DND-41 (cell line): ENCODE measurements around the gene SLC9C2.
A peak's percentile ranks its signal among the peaks of the same experiment; 100 is the strongest.
"Not testable (repeated sequence)": the region's sequence is repeated elsewhere in the genome, so short reads cannot be mapped to it uniquely, and the experiment has no call there.

Experiments
- ATAC-seq: fragments of 200-7000 bp; cut with Tn5 transposase; 3 replicates; pipeline ENCODE4 v1.9.1; 2021; ENCODE audit warnings: low read depth; ENCODE audit not compliant: insufficient read depth
- DNase-seq: peaks from one replicate; pipeline ENCODE4 v3.0.0-alpha.2; 2020
- H2AFZ ChIP-seq: 2 replicates; pipeline ENCODE4 v1.6.0; 2012; ENCODE audit warnings: low read depth, low read length
- H3K27ac ChIP-seq: 2 replicates; pipeline ENCODE4 v1.5.1; 2012; ENCODE audit warnings: low read length, inconsistent platforms
- H3K27me3 ChIP-seq: fragments of 200-600 bp; sonication (generic); 2 replicates; pipeline ENCODE4 v1.6.0; 2012; ENCODE audit warnings: low read length, mild to moderate bottlenecking, inconsistent platforms; ENCODE audit not compliant: insufficient read depth, poor library complexity
- H3K36me3 ChIP-seq: 2 replicates; pipeline ENCODE4 v1.5.1; 2012; ENCODE audit warnings: low read length, inconsistent platforms; ENCODE audit not compliant: insufficient read depth
- H3K4me1 ChIP-seq: 2 replicates; pipeline ENCODE4 v1.5.1; 2012; ENCODE audit warnings: mild to moderate bottlenecking, low read length; ENCODE audit not compliant: insufficient read depth
- H3K4me2 ChIP-seq: 2 replicates; pipeline ENCODE4 v1.6.0; 2012; ENCODE audit warnings: mild to moderate bottlenecking, moderate library complexity, low read length, inconsistent platforms; ENCODE audit not compliant: insufficient read depth
- H3K4me3 ChIP-seq, 2 experiments: fragments of 200-600 bp in 1 of 2; shearing (Covaris generic) in 1 of 2; 2 replicates each; pipeline ENCODE4 v1.5.1; 2012 to 2016; ENCODE audit warnings: inconsistent platforms in 2 of 2, low read length in 2 of 2, mild to moderate bottlenecking in 2 of 2, low read depth in 1 of 2, moderate library complexity in 1 of 2
- H3K79me2 ChIP-seq: 2 replicates; pipeline ENCODE4 v1.6.0; 2012; ENCODE audit warnings: low read length, inconsistent platforms; ENCODE audit not compliant: insufficient read depth
- H3K9ac ChIP-seq: 2 replicates; pipeline ENCODE4 v1.6.0; 2012; ENCODE audit warnings: low read depth, mild to moderate bottlenecking, inconsistent platforms, low read length, moderate library complexity
- H3K9me3 ChIP-seq: 2 replicates; pipeline ENCODE4 v1.5.1; 2012; ENCODE audit warnings: low read length, moderate library complexity, mild to moderate bottlenecking, inconsistent platforms; ENCODE audit not compliant: insufficient read depth, severe bottlenecking
- H4K20me1 ChIP-seq: 2 replicates; pipeline ENCODE4 v1.6.0; 2012; ENCODE audit warnings: low read length; ENCODE audit not compliant: insufficient read depth
- EZH2 ChIP-seq: IDR thresholded peaks from 3 replicates; pipeline ENCODE4 v1.6.1; 2012; ENCODE audit warnings: borderline replicate concordance, low read depth, mild to moderate bottlenecking, moderate library complexity, low read length, inconsistent platforms; ENCODE audit not compliant: severe bottlenecking
- TF ChIP-seq, protein P1 (sequence below): IDR thresholded peaks from 2 replicates; pipeline ENCODE4 v1.5.1; 2012; ENCODE audit warnings: borderline replicate concordance, low read length, moderate library complexity, mild to moderate bottlenecking; ENCODE audit not compliant: poor library complexity, severe bottlenecking; ENCODE audit errors: extremely low read depth

SLC9C2 gene

GRCh38 chr1:173520799-173521198 is 82.1 kb downstream of the SLC9C2 start:
- H3K27ac ChIP-seq = no peak overlapping the region
- no peak overlapping the region for H2AFZ ChIP-seq
- ATAC-seq = no peak
- no peak overlapping the region for H3K4me3 ChIP-seq
- peaks cover 13% of the 10 kb centered on the region for H3K4me1 ChIP-seq
- no peaks in the 10 kb centered on the region for H4K20me1 ChIP-seq
- H3K9ac ChIP-seq = no peak overlapping the region
- no peaks in the 10 kb centered on the region for H3K9me3 ChIP-seq
- no peak for DNase-seq
- H3K79me2 ChIP-seq = no peaks in the 10 kb centered on the region
- H3K36me3 ChIP-seq = no peaks in the 10 kb centered on the region
- TF ChIP-seq EZH2 = no peak
- TF ChIP-seq, protein P1, sequence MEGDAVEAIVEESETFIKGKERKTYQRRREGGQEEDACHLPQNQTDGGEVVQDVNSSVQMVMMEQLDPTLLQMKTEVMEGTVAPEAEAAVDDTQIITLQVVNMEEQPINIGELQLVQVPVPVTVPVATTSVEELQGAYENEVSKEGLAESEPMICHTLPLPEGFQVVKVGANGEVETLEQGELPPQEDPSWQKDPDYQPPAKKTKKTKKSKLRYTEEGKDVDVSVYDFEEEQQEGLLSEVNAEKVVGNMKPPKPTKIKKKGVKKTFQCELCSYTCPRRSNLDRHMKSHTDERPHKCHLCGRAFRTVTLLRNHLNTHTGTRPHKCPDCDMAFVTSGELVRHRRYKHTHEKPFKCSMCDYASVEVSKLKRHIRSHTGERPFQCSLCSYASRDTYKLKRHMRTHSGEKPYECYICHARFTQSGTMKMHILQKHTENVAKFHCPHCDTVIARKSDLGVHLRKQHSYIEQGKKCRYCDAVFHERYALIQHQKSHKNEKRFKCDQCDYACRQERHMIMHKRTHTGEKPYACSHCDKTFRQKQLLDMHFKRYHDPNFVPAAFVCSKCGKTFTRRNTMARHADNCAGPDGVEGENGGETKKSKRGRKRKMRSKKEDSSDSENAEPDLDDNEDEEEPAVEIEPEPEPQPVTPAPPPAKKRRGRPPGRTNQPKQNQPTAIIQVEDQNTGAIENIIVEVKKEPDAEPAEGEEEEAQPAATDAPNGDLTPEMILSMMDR = no peak
- H3K4me2 ChIP-seq = no peak overlapping the region
- H3K27me3 ChIP-seq = no peaks in the 10 kb centered on the region

DNA sequence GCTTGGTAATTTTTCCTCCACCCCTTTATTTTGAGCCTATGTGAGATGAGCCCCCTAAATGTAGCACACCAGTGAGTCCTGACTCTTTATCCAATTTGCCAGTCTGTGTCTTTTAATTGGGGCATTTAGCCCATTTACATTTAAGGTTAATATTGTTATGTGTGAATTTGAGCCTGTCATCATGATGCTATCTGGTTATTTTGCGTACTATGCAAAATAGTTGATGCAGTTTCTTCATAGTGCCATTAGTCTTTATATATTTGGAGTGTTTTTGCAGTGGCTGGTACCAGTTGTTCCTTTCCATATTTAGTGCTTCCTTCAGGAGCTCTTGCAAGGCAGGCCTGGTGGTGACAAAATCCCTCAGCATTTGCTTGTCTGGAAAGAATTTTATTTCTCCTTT is 88.4 kb downstream of the SLC9C2 start:
- H3K9ac ChIP-seq, H4K20me1 ChIP-seq, H3K79me2 ChIP-seq, DNase-seq, H3K9me3 ChIP-seq, H3K27me3 ChIP-seq, H3K4me2 ChIP-seq, ATAC-seq, H2AFZ ChIP-seq, H3K4me3 ChIP-seq, H3K36me3 ChIP-seq, H3K27ac ChIP-seq: not testable (repeated sequence)
- H3K4me1 ChIP-seq = peaks cover 13% of the 10 kb centered on the region

- Histone ChIP-seq H3K9ac (no peak overlapping the region), H4K20me1 (no peaks in the 10 kb centered on the region), H3K9me3 (no peaks in the 10 kb centered on the region), H3K36me3 (no peaks in the 10 kb centered on the region), H3K27me3 (no peaks in the 10 kb centered on the region), H3K4me3 (no peak overlapping the region), H3K79me2 (no peaks in the 10 kb centered on the region), H2AFZ (peak overlapping the region; percentile 49; the same call in 1 of the 2 replicates), H3K4me2 (no peak overlapping the region), H3K27ac (no peak overlapping the region), H3K4me1 (no peaks in the 10 kb centered on the region)
- no peak for TF ChIP-seq EZH2
- TF ChIP-seq, protein P1 = no peak
- DNase-seq (no peak), ATAC-seq (no peak)
Observed at GRCh38 chr1:173509797-173510196, 93.1 kb downstream of the SLC9C2 start.

- no peak for ATAC-seq
- H3K4me1 ChIP-seq = no peaks in the 10 kb centered on the region
- H3K79me2 ChIP-seq = no peaks in the 10 kb centered on the region
Observed at GRCh38 chr1:173508541-173508940, 94.3 kb downstream of the SLC9C2 start.

More at GRCh38 chr1:173508541-173508940, 94.3 kb downstream of the SLC9C2 start:
- no peak for DNase-seq
- Histone ChIP-seq H2AFZ (no peak overlapping the region), H3K27ac (no peak overlapping the region), H3K36me3 (no peaks in the 10 kb centered on the region), H3K4me3 (no peak overlapping the region), H3K9me3 (no peaks in the 10 kb centered on the region), H3K4me2 (no peak overlapping the region), H3K27me3 (no peaks in the 10 kb centered on the region), H3K9ac (no peak overlapping the region), H4K20me1 (no peaks in the 10 kb centered on the region)
- no peak for TF ChIP-seq EZH2
- TF ChIP-seq, protein P1 = no peak
